Measurements from ENCODE around the gene CALCOCO1.

GRCh38 chr12:53748072-53748840, 21.0 kb upstream of the CALCOCO1 start:
- no peak for TF ChIP-seq CTCF (IDR thresholded peaks at IDR 0.05; ENCODE audit: control extremely low read depth in 1 of 3, insufficient read depth in 1 of 3, low read depth in 1 of 3, low read length in 3 of 3)
- no peak for TF ChIP-seq KDM1A (IDR thresholded peaks at IDR 0.05; ENCODE audit: borderline replicate concordance, low read length)
- TF ChIP-seq CREB1 (IDR thresholded peaks at IDR 0.05): no peak
- no peak for TF ChIP-seq CEBPB (IDR thresholded peaks at IDR 0.05; ENCODE audit: low read depth, low read length)
- TF ChIP-seq MAFK (IDR thresholded peaks at IDR 0.05; ENCODE audit: low read depth, low read length): no peak
- no peak for TF ChIP-seq RNF2 (IDR thresholded peaks at IDR 0.05; ENCODE audit: borderline replicate concordance, low read depth, low read length, missing control alignments, poor library complexity, severe bottlenecking)
- no peak for TF ChIP-seq TBP (IDR thresholded peaks at IDR 0.05; ENCODE audit: low read depth, low read length)
- no peak for TF ChIP-seq EP300 (IDR thresholded peaks at IDR 0.05; ENCODE audit: borderline replicate concordance in 1 of 2, low read depth in 2 of 2, low read length in 2 of 2)
- no peak for TF ChIP-seq JUN (IDR thresholded peaks at IDR 0.05; ENCODE audit: low read depth, low read length)
- peak; percentile 72 for TF ChIP-seq EZH2 (IDR thresholded peaks at IDR 0.05; ENCODE audit: low read depth, low read length, severe bottlenecking)
- no peak for TF ChIP-seq TAF7 (optimal IDR thresholded peaks at IDR 0.05; ENCODE audit: borderline replicate concordance, low read depth, low read length)
- no peak for TF ChIP-seq PHF8 (conservative IDR thresholded peaks at IDR 0.05; ENCODE audit: low read depth, low read length)
- no peak for TF ChIP-seq POLR2A (IDR thresholded peaks at IDR 0.05; ENCODE audit: control extremely low read depth in 1 of 2, low read depth in 2 of 2, low read length in 2 of 2)
